ENCODE data around the gene SLC8A1. TPM values are rescaled to one million over a fixed set of nuclear protein-coding genes. Genes with fewer than 3 reads are reported as not detected.

Gene SLC8A1
- total and polyA plus RNA-seq, 10 of the 15 experiments (the other 5 are each of a cell fraction or from before 2014, with no cell fraction given): under 0.01 to 1.2 (median 0.01) TPM; not detected in 3

DNA sequence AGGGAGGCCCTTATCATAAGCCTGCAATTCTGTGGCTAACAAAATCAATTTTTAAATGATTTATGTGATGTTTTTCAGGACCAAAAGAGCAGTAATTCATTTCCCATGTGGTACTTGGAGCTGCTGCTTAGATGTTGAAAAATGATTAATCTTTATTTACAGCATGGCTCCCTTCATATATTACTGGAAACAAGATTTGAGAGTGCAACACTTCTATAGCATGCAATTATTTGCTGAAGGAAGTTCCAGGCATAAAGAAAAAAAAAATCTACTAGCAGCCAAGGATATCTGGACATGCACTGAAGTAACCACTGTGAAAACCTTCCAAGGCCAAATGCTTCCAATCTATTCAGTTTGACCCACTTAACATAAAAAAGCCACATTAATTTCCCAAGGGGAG is 186.3 kb downstream of the SLC8A1 start (continued):
- TF ChIP-seq, protein P1, sequence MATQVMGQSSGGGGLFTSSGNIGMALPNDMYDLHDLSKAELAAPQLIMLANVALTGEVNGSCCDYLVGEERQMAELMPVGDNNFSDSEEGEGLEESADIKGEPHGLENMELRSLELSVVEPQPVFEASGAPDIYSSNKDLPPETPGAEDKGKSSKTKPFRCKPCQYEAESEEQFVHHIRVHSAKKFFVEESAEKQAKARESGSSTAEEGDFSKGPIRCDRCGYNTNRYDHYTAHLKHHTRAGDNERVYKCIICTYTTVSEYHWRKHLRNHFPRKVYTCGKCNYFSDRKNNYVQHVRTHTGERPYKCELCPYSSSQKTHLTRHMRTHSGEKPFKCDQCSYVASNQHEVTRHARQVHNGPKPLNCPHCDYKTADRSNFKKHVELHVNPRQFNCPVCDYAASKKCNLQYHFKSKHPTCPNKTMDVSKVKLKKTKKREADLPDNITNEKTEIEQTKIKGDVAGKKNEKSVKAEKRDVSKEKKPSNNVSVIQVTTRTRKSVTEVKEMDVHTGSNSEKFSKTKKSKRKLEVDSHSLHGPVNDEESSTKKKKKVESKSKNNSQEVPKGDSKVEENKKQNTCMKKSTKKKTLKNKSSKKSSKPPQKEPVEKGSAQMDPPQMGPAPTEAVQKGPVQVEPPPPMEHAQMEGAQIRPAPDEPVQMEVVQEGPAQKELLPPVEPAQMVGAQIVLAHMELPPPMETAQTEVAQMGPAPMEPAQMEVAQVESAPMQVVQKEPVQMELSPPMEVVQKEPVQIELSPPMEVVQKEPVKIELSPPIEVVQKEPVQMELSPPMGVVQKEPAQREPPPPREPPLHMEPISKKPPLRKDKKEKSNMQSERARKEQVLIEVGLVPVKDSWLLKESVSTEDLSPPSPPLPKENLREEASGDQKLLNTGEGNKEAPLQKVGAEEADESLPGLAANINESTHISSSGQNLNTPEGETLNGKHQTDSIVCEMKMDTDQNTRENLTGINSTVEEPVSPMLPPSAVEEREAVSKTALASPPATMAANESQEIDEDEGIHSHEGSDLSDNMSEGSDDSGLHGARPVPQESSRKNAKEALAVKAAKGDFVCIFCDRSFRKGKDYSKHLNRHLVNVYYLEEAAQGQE (IDR thresholded peaks at IDR 0.05; ENCODE audit: low read depth, low read length): no peak

DNA sequence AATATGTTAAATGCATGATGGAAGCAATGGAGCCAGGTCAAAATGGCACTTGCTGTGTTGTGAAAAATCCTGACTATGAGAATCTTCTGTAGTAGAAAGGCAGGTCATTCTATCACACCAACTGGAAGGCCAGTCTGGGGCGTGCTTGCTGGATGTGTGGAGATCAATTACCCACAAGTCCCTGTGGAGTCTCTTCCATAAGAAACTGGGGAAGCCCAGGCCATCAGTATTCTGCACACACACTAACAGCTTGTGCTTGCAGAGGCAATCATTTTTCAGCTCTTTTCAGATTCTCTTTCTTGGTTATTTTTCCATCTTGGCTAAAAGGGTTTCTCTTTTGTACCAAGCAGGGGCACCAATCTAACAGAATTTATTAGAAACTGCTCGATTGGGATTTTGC is 190.8 kb downstream of the SLC8A1 start:
- DNase-seq (ENCODE audit: low read depth, low spot score) (no peak), ATAC-seq (no peak), FAIRE-seq (no peak)
- no peaks in the 10 kb centered on the region for H3K4me1 ChIP-seq (ENCODE audit: control insufficient read depth, insufficient read depth, low read length)
- CTCF ChIA-PET: no interaction called here
- BruUV-seq (replicated peaks): no TSS peak
- H2AFZ ChIP-seq (ENCODE audit: control insufficient read depth, low read depth, low read length): no peak overlapping the region
- H3K9me3 ChIP-seq (replicated peaks; ENCODE audit: control insufficient read depth, insufficient read depth, low read length): no peaks in the 10 kb centered on the region
- H3K27ac ChIP-seq (ENCODE audit: control insufficient read depth, insufficient read depth): no peak overlapping the region
- no peak overlapping the region for H3K4me2 ChIP-seq (ENCODE audit: control insufficient read depth, insufficient read depth)
- intact Hi-C loops (cut with micrococcal nuclease; ENCODE audit: unreplicated experiment): no loop called here
- RAD21 ChIA-PET (ENCODE audit: unreplicated experiment): no interaction called here
- H3K79me2 ChIP-seq (ENCODE audit: control insufficient read depth, insufficient read depth, low read length): no peaks in the 10 kb centered on the region
- SMC1A ChIA-PET (ENCODE audit: uncharacterized antibody, unreplicated experiment): no interaction called here
- 0% methylated on average over 2 of the region's 2 CpGs for WGBS (ENCODE audit: insufficient coverage, insufficient replicate concordance, low lambda C conversion rate, missing lambda C conversion rate)
- H3K36me3 ChIP-seq (ENCODE audit: control insufficient read depth in 2 of 2, insufficient read depth in 2 of 2, low read length in 1 of 2): no peaks in the 10 kb centered on the region
- TF ChIP-seq RBBP5 (conservative IDR thresholded peaks at IDR 0.05) (no peak), SRF (IDR thresholded peaks at IDR 0.05; ENCODE audit: low read depth in 2 of 2, low read length in 2 of 2) (no peak)
- TF ChIP-seq, protein P2, sequence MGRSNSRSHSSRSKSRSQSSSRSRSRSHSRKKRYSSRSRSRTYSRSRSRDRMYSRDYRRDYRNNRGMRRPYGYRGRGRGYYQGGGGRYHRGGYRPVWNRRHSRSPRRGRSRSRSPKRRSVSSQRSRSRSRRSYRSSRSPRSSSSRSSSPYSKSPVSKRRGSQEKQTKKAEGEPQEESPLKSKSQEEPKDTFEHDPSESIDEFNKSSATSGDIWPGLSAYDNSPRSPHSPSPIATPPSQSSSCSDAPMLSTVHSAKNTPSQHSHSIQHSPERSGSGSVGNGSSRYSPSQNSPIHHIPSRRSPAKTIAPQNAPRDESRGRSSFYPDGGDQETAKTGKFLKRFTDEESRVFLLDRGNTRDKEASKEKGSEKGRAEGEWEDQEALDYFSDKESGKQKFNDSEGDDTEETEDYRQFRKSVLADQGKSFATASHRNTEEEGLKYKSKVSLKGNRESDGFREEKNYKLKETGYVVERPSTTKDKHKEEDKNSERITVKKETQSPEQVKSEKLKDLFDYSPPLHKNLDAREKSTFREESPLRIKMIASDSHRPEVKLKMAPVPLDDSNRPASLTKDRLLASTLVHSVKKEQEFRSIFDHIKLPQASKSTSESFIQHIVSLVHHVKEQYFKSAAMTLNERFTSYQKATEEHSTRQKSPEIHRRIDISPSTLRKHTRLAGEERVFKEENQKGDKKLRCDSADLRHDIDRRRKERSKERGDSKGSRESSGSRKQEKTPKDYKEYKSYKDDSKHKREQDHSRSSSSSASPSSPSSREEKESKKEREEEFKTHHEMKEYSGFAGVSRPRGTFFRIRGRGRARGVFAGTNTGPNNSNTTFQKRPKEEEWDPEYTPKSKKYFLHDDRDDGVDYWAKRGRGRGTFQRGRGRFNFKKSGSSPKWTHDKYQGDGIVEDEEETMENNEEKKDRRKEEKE (IDR thresholded peaks at IDR 0.05): no peak
- TF ChIP-seq, protein P3, sequence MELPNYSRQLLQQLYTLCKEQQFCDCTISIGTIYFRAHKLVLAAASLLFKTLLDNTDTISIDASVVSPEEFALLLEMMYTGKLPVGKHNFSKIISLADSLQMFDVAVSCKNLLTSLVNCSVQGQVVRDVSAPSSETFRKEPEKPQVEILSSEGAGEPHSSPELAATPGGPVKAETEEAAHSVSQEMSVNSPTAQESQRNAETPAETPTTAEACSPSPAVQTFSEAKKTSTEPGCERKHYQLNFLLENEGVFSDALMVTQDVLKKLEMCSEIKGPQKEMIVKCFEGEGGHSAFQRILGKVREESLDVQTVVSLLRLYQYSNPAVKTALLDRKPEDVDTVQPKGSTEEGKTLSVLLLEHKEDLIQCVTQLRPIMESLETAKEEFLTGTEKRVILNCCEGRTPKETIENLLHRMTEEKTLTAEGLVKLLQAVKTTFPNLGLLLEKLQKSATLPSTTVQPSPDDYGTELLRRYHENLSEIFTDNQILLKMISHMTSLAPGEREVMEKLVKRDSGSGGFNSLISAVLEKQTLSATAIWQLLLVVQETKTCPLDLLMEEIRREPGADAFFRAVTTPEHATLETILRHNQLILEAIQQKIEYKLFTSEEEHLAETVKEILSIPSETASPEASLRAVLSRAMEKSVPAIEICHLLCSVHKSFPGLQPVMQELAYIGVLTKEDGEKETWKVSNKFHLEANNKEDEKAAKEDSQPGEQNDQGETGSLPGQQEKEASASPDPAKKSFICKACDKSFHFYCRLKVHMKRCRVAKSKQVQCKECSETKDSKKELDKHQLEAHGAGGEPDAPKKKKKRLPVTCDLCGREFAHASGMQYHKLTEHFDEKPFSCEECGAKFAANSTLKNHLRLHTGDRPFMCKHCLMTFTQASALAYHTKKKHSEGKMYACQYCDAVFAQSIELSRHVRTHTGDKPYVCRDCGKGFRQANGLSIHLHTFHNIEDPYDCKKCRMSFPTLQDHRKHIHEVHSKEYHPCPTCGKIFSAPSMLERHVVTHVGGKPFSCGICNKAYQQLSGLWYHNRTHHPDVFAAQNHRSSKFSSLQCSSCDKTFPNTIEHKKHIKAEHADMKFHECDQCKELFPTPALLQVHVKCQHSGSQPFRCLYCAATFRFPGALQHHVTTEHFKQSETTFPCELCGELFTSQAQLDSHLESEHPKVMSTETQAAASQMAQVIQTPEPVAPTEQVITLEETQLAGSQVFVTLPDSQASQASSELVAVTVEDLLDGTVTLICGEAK (IDR thresholded peaks at IDR 0.05; ENCODE audit: borderline replicate concordance): no peak
- no peaks in the 10 kb centered on the region for H3K27me3 ChIP-seq (replicated peaks in 1 of 2; ENCODE audit: control insufficient read depth in 2 of 2, insufficient read depth in 2 of 2, low read length in 1 of 2)
- POLR2A ChIA-PET: no interaction called here
- in situ Hi-C loops (cut with MboI): no loop called here
- H4K20me1 ChIP-seq (ENCODE audit: control insufficient read depth, insufficient read depth): no peaks in the 10 kb centered on the region
- H3K4me3 ChIP-seq: no peak overlapping the region
- H3K9ac ChIP-seq (ENCODE audit: control insufficient read depth, insufficient read depth, low read length): no peak overlapping the region

Data from GM12878 (cell line).